NCI-H82 treated with DMSO at 0.1 percent for 48 hours (cell line): ENCODE data around the gene COA6.
"Not testable (repeated sequence)": the region's sequence is repeated elsewhere in the genome, so short reads cannot be mapped to it uniquely, and the experiment has no call there.

Experiments used
- DNase-seq: peaks from one replicate; lab custom pipeline; 2025; ENCODE audit not compliant: unreplicated experiment; lab: John Stamatoyannopoulos, UW

COA6 gene

GRCh38 chr1:234369033-234369430 is 4.2 kb upstream of the COA6 start:
- no peak for DNase-seq

DNA sequence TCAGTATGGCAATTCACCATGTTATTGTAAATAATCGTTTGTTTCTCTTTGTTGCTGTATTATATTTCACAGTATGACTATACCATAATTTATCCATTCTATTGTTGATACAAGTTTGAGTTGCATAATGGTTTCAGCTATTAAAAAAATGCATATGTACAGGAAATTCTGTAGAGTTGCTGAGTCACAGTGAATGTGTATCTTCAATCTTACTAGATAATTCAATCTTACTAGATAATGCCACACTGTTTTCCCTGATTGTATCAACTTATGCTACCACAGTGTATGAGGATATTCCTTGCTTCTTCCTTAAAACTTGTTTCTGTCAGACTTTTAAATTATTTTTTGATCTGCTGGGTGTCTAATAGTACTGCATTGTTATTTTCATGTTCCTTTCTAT is 3.5 kb upstream of the COA6 start:
- DNase-seq, result no peak

DNA sequence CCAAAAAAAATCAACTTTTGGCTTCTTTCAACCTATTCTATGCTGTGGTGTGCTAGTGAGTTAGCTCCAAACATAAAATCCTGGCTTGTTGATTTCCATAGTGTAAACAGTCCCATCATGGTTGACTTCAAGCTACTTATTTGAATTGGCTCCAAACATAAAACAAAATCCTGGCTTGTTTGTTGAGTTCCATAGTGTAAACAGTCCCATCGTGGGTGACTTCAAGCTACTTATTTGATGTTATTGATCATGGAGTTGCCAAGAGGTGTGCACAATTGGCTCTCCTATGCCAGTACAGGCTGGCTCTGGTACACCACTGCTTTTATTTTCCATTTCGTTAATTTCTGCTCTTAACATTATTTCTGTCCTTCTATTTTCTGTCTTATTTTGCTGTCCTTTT is 1.8 kb upstream of the COA6 start:
- no peak for DNase-seq

DNA sequence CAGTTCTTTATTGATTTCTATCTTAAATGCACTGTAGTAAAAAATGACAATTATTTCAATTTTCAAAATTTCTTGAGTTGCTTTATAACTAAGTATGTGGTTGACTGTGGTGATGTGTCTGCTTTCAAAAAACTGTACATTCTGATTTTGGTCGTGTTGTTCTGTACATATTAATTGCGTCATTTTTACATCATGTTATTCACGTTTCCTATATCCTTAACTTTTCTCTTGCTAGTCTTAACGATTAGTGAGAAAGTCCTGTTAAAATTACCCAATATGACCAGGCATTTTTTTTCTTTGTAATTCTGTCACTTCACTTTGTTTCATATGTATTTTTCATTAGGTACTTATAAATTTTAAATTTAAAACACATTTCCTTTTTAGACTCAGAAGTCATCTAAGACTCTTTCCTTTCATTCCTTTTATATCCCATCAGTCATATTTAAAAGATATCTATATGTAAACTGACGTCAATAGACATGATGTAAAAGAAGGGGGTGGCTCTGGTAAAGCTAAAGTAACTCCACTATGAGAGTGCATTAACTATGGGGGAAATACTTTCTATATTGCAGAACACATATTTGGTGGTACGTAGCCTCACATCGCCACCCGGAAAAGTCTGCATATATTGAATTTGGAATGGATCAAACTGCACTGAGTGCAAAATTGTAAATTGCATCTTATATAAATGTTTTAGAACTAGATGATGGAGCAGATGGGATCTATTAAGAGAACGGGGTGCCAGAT is 1.1 kb upstream of the COA6 start:
- DNase-seq, result no peak

DNA sequence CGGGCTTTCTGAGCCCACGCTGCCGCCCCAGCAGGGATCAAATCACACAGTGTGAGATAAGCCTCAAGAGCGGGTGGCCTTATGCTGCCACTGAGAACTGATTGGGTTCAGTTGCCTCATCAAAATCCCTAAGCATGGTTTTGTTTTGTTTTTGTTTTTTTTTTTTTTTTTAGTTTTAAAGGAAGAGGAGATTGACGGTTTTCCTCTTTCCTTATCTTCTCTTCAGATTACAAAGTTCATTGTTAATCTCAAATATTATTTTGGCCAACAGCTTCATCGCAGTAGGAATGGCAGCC is 651 bp downstream of the COA6 start:
- no peak for DNase-seq

DNA sequence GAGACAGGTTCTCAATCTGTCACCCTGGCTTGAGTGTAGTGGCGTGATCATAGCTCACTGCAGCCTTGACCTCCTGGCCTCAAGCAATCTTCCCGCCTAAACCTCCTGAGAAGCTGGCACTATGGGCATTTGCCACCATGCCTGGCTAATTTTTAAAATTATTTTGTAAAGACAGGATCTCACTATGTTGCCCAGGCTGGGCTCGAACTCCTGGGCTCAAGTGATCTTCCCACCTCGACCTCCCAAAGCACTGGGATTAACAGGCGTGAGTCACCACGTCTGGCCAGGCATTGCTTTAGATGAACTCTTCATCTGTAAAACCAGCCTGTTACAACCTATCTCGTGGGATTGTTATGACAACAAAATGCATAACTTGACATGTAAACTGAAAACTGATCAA is 2.4 kb downstream of the COA6 start:
- no peak for DNase-seq

- DNase-seq, result not testable (repeated sequence)
These were observed 6.4 kb downstream of the COA6 start for GRCh38 chr1:234379591-234380109.

DNA sequence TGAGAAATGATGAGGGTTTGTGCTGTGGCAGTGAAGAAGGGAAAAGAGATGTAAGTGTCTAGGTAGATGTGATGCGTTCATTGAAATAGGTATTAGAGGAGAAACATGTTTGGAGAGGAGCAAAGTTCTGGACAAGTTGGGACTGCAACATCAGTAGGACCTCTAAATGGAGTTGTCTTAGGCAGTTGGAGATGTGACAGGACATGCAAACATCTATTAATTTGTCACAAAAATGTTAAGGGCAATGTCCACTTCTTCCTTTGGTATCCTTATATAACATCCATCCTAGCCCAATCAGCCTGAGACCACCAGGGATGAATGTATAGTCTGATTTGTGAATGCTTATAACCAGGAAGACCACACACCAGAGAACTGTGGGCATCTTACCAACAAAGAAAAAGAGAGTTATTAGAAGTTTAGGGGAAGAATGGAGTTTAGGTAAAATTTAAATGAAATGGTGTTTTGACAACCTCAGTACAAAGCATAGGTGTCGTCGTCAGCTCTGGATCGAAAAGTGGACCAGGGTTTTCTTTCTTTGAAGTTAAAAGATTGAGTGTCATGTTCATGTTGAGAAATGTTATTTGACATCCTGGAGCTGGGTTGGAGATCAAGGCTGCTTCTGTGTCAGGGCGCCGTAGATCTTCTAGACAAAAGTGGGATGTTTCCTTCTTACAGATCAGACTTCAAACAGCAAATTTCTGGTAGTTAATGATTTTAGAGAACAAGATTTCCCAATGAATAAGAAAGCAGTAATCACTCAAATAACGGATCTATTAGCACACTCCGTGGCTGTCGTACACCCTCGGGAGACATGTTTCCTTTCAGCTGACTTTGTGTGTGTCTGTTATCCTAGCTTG is 8.7 kb downstream of the COA6 start:
- DNase-seq, result no peak

- DNase-seq, result no peak
These were observed 12.9 kb downstream of the COA6 start for GRCh38 chr1:234386122-234386521.

- no peak for DNase-seq
These were observed 14.8 kb downstream of the COA6 start for GRCh38 chr1:234388094-234388493.

- DNase-seq, result no peak
These were observed 19.9 kb downstream of the COA6 start for GRCh38 chr1:234393190-234393589.

GRCh38 chr1:234395297-234395696 is 22.0 kb downstream of the COA6 start:
- no peak for DNase-seq

DNA sequence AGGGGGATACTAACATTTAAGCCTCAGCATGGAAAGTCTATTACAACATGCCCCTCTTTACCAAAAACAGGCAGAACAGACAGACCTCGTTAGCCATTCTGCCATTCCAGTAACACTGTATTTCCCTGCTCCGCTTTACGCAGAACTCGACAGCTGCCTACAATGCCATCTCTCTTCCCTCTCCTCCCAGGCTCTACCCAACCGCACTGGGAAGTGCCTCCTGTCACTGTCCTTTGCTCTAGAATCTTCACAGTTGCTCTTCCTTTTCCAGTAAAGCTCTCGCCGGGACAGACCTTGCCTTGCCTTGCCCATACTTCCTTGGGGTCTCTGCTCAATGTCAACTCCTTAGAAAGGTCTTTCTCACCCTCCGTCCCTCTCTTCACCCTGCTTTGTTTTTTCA is 22.8 kb downstream of the COA6 start:
- DNase-seq, result no peak

DNA sequence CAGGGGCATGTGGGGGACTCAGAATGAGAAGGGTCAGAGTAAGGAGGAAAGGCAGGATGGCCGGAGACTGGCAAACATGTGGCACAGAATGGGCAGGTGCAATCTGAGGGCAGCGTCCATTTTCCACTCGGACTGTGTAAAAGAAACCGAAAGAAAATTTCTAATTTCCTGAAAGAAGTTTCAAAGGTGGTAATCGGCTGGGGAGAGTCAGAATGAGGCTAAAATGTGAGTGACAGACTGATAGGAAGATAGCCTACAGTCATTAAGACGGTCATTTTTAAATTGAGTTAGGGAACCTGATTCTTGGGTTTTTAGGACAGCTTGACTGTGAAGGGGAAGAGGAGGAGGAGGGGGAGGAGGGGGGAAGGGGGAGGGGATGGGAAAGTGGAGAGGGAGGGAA is 23.6 kb downstream of the COA6 start:
- no peak for DNase-seq

- no peak for DNase-seq
These were observed 24.5 kb downstream of the COA6 start for GRCh38 chr1:234397732-234398131.

DNA sequence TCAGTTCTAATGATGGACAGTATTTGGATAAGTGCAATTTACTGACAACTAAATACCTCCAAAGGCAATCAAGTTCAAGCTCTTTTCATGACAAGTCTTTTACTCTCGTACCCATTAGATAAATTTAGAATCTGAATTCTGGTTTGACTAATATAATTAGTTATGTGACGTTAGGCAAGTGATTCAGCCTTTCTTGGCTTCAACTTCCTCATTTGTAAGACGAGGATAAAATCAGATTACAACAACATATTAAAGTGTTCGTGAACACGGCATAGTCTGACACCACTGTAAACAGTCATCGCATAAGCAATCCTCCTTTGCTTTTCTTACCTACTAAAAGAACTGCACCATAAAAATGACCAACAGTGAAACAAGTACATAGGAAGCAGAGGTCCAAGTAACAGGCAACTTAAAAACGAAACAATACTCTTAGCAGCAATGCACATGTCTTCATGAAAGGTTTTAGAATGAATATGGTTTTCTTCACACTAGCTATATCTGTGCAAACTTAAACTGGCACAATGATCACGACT is 25.7 kb downstream of the COA6 start:
- DNase-seq, result no peak

DNA sequence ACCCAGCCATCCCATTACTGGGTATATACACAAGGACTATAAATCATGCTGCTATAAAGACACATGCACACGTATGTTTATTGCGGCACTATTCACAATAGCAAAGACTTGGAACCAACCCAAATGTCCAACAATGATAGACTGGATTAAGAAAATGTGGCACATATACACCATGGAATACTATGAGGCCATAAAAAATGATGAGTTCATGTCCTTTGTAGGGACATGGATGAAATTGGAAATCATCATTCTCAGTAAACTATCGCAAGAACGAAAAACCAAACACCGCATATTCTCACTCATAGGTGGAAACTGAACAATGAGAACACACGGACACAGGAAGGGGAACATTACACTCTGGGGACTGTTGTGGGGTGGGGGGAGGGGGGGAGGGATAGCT is 26.3 kb downstream of the COA6 start:
- not testable (repeated sequence) for DNase-seq

GRCh38 chr1:234400773-234401172 is 27.5 kb downstream of the COA6 start:
- no peak for DNase-seq

DNA sequence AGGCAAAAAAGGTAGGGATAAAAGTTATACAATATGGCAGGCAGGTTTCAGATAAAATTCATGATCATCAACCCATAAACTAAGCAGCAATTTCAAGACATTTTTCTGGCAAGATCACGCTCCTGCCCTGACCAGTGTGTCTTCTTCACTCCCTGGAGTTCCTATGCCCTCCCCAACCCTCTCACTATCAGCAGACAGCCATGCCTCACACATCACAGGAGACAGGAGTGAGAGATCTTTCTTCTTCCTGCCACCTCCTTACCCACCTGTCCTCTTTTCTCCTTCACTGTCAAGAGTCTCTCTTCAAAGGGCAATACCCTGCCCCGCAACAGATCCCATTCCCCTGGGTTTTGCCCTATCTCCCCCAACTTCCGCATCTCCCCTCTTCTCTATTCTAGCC is 28.4 kb downstream of the COA6 start:
- DNase-seq, result no peak

- no peak for DNase-seq
These were observed 29.7 kb downstream of the COA6 start for GRCh38 chr1:234402939-234403338.

DNA sequence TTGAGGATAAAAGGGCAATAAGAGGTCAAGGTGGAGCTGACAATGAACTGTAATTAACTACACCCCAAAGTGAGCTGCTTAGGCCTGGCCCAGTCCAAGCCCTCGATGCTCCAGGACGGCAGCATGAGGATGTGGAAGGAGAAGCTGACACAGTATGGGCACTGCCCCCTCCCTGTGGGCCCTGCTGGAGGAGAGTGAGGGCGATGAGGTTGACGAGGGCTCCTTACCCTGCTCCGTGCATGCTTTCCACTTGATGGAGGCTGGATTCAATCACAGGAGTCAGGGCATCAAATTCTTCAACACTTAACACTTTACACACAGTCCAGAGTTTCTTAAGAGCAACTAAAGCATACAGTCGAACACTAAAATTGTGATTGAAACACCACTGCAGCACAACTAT is 32.4 kb downstream of the COA6 start:
- no peak for DNase-seq

GRCh38 chr1:234406871-234407270 is 33.6 kb downstream of the COA6 start:
- no peak for DNase-seq
